ENCODE data around the gene RMC1.

DNA sequence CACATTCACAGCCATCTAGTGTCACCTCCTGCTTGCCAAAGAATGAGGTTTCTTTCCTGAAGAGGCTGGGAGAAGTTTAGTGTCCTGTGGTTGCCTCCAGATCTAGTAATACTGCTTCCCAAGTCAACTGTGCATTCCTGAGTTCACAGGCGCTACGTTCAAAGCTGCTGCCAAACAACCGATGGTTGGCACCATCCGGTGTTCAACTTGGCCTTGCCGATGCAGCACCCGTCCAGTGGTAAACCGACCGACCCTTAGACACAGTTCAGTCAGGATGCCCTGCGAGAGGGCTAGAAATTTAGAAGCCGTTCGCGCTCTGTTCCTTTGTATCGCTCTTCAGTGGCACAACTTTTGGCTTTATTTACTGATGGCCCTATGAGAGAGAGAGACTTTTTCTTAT lies 28.6 kb downstream of the RMC1 start:
- TF ChIP-seq POLR2AphosphoS5 (IDR thresholded peaks at IDR 0.05; ENCODE audit: low read depth, low read length) (no peak), SIN3A (IDR thresholded peaks at IDR 0.05; ENCODE audit: borderline replicate concordance, insufficient read depth, low read length) (no peak), TAF1 (IDR thresholded peaks at IDR 0.05; ENCODE audit: borderline replicate concordance, insufficient read depth, low read length) (no peak)
- TF ChIP-seq, protein P1, sequence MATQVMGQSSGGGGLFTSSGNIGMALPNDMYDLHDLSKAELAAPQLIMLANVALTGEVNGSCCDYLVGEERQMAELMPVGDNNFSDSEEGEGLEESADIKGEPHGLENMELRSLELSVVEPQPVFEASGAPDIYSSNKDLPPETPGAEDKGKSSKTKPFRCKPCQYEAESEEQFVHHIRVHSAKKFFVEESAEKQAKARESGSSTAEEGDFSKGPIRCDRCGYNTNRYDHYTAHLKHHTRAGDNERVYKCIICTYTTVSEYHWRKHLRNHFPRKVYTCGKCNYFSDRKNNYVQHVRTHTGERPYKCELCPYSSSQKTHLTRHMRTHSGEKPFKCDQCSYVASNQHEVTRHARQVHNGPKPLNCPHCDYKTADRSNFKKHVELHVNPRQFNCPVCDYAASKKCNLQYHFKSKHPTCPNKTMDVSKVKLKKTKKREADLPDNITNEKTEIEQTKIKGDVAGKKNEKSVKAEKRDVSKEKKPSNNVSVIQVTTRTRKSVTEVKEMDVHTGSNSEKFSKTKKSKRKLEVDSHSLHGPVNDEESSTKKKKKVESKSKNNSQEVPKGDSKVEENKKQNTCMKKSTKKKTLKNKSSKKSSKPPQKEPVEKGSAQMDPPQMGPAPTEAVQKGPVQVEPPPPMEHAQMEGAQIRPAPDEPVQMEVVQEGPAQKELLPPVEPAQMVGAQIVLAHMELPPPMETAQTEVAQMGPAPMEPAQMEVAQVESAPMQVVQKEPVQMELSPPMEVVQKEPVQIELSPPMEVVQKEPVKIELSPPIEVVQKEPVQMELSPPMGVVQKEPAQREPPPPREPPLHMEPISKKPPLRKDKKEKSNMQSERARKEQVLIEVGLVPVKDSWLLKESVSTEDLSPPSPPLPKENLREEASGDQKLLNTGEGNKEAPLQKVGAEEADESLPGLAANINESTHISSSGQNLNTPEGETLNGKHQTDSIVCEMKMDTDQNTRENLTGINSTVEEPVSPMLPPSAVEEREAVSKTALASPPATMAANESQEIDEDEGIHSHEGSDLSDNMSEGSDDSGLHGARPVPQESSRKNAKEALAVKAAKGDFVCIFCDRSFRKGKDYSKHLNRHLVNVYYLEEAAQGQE (IDR thresholded peaks at IDR 0.05; ENCODE audit: insufficient read depth in 1 of 2, low read depth in 2 of 2, low read length in 2 of 2): no peak
